CD4-positive, alpha-beta T cell treated with Interferon gamma for 1 hour (primary cell): ENCODE measurements around the gene SLC4A1.

Source experiments
- DNase-seq: peaks from one replicate; pipeline ENCODE4 v3.0.0-alpha.2; 2020

The SLC4A1 gene

GRCh38 chr17:44283344-44284023, 15.5 kb upstream of the SLC4A1 start:
- no peak for DNase-seq

- DNase-seq: no peak
These were observed 14.3 kb upstream of the SLC4A1 start for GRCh38 chr17:44282264-44282663.

DNA sequence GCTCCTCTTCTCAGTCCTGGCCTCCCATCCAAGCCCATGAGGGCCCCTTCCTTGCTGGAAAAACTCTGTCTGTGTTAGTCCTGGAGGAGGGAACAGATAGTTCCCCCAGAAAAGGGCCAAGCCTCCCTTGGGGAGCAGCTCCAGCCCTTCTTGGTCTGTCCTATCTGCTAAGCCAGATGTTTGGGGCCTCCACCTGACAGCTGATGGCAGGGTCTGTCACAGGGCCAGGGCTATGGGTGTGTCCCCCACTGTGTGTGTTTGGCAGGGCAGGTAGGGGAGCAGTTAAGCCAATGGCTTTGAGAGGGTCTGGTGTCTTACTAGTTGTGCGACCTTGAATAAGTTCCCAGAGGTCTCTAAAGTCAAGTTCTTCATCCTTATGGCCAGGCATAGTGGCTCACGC, 13.6 kb upstream of the SLC4A1 start:
- DNase-seq: no peak

- DNase-seq: no peak
These were observed 12.5 kb upstream of the SLC4A1 start for GRCh38 chr17:44280392-44280937.

DNA sequence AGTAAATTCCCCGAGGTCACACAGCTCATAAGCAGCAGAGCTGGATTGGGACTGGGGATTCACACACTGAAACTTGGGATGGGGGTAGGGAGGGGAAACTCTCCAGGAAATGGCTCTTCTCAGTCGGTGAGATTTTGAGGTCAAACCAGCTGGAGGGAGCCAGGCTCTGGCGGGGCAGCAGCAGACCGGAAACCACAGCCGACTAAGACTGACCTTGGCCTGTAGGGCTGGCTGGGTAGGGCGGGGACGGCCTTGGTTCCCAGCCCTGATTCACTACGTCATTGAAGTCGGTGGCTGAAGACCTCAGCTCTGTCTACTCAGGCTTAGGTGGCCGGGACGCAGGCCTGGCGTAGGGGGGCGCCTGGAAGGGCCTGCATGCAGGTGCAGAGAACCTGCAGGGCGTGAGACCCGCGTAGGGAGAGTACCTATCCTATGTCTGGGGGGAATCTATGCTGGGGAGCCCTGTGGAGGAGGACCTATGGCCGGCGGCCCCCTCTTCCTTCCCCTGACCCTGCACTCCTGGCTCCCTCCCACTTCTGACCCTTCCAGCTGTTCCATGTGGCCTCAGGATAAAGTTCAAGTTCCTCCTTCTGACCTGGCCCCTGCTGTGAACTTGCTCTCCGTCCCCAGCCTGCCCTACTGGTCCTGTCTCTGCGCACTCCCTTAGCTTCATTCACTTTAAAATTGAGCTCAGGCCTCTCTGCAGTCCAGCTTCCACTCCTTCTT, 11.9 kb upstream of the SLC4A1 start:
- peak; percentile 77 for DNase-seq

- DNase-seq: no peak
These were observed 11.4 kb upstream of the SLC4A1 start for GRCh38 chr17:44279346-44279665.

GRCh38 chr17:44277976-44278375, 10.0 kb upstream of the SLC4A1 start:
- no peak for DNase-seq

GRCh38 chr17:44273607-44274006, 5.7 kb upstream of the SLC4A1 start:
- DNase-seq: no peak

DNA sequence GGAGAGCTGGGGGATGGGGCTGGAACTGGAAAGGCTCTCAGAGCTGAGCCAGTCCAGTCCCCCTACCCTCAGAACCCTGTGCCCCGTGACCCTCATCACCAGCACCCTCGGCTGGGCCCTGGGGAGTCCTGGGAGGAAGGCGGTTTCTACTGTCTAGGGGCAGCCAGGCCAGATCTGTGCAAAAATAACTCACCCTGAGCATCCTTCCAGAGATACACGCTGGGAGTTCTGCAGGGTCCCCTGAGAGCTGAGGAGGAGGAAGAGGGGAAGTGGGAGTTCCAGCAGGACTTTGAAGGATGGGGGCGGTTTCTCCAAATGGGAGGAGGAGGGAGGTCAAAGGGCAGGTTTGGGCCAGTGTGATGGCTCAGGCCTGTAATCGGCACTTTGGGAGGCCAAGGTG, 5.0 kb upstream of the SLC4A1 start:
- no peak for DNase-seq

GRCh38 chr17:44272321-44272951, 4.5 kb upstream of the SLC4A1 start:
- no peak for DNase-seq

GRCh38 chr17:44269535-44270240, 1.8 kb upstream of the SLC4A1 start:
- no peak for DNase-seq

- no peak for DNase-seq
These were observed 987 bp upstream of the SLC4A1 start for GRCh38 chr17:44268709-44269534.

DNA sequence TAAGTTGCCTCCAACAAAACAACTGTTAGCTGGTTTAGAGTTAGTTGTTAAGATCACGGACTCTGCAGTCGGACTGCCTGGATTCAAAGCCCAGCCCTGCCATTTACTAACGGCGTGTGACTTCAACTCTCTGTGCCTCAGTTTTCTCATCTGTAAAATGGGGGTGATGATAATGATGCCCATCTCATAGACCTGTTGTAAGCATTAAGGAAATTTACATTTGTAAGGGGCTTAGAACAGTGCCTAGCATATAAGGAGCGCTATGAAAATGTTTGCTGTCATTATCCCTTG, 825 bp downstream of the SLC4A1 start:
- DNase-seq: no peak

DNA sequence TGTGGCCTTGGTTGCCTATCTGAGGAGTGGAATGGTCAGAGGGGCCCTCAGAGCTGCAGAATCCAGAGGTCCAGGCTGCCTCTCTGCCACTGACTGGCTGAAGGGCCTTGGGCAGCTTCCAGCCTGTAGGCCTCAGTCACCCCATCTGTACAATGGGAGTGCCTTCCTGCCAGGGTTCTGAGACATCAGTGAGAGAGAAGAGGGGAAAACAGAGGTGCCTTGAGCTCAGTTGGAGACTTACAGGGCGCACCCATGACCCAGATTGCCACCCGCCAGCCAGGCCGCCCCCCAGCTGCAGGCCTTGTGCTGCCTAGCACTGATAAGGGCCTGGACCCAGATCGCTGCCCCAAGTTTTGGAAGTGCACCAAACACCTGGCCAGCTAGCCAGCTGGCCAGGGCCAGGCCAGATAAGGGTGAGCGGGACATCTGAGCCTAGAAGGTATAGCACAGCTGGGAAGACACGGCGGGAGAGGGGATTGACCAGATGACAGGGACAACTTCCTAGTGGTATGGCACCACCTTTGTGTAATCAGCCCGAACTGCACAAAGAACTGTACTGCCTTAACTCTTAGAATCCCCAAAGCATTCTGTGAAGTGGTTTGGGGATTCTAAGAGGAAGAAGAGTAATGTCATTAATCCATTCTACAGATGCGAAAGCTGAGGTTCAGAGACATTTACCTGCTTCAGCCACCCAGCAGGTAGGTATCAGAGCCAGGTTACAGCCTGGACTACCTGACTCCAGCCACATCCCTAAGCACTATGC, 1.4 kb downstream of the SLC4A1 start:
- DNase-seq: no peak

GRCh38 chr17:44263345-44263902, 4.5 kb downstream of the SLC4A1 start:
- DNase-seq: no peak

DNA sequence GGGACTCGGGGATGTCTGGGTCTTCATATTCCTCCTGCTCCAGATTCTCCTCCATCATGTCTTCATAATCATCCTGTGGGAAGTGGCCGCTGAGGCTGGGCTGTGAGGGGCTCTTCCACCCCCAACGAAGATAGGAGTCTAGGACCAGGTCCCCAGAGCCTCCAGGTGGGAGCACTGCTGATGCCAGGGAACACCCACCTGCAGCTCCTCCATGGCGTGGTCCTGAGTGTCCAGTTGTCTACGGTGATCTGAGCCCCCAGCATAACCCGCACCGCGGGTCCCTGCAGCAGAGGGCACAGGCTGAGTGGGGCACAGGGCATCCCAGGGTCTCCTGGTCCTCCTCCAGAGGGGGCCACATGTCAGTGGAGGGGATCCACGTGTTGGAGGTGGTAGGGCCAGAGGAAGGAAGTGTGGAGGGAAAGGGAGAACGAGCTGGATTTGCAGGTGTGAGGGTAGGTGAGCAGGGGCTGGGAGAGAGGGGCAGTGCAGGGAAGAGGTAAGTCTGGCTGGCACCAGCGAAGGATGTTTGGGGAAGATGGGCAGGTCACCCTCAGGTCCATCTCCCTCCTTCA, 5.2 kb downstream of the SLC4A1 start:
- no peak for DNase-seq

- no peak for DNase-seq
These were observed 7.6 kb downstream of the SLC4A1 start for GRCh38 chr17:44260296-44260695.

- no peak for DNase-seq
These were observed 9.1 kb downstream of the SLC4A1 start for GRCh38 chr17:44258811-44259351.

GRCh38 chr17:44257815-44258760, 9.8 kb downstream of the SLC4A1 start:
- DNase-seq: no peak

DNA sequence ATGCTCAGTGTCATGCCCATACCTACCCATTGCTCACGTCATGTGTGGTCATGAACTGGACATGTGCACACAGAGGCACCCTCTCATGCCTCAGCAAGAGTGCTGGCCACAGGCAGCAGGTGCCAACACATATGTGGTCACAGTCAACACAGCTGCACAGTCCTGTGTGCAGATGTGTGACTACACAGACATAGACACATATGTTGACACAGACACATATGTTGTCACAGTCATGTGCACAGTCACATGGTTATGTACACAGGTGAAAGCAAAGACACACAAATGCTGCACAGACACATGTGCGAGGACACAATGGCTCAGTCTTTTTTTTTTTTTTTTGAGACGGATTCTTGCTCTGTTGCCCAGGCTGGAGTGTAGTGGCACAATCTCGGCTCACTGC, 11.3 kb downstream of the SLC4A1 start:
- DNase-seq: no peak
